ENCODE measurements around the gene BFSP2.

The BFSP2 gene

DNA sequence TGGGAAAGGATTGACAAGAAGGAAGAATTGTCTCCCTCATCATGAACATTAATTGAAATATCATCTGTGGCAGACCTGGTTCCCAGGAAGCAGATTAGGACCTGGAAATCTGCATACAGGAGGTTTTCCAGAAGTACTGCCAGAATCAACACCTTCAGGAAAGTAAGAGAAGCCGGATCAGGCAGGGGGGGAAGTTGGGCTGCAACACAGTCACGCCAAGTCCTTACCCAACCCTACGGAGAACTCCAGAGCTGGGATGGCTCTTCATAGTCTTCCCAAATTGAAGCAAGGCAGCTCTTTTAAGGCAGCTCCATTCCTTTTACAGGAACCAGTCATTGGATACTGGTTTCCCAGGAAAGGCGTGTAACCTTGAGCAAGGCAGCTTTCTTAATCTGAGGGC lies 35.2 kb upstream of the BFSP2 start:
- TF ChIP-seq, protein P1, sequence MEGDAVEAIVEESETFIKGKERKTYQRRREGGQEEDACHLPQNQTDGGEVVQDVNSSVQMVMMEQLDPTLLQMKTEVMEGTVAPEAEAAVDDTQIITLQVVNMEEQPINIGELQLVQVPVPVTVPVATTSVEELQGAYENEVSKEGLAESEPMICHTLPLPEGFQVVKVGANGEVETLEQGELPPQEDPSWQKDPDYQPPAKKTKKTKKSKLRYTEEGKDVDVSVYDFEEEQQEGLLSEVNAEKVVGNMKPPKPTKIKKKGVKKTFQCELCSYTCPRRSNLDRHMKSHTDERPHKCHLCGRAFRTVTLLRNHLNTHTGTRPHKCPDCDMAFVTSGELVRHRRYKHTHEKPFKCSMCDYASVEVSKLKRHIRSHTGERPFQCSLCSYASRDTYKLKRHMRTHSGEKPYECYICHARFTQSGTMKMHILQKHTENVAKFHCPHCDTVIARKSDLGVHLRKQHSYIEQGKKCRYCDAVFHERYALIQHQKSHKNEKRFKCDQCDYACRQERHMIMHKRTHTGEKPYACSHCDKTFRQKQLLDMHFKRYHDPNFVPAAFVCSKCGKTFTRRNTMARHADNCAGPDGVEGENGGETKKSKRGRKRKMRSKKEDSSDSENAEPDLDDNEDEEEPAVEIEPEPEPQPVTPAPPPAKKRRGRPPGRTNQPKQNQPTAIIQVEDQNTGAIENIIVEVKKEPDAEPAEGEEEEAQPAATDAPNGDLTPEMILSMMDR (IDR thresholded peaks at IDR 0.05; ENCODE audit: low read depth, low read length, missing control alignments): no peak
- no peak for DNase-seq (ENCODE audit: extremely low read depth, low read depth)
- no peak overlapping the region for H3K4me3 ChIP-seq (replicated peaks; ENCODE audit: low read depth, low read length)

DNA sequence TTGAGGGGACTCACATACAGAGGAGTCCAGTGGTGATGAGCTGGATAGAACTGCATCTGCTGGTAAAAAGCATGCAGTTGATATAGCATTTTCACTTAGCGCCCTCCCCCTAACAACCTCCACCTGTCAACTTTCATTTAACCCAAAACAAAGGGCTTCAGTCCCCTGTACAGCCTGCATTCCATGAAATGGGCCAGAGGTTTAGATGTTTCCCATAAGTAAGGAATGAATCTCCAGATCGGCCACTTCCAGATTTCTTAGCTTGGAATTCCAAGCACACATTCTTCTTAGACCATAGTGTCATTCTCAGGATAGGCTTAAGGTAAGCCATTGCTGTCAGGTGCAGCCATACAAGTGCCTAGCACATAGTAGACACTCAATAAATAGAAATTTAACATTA lies 32.9 kb upstream of the BFSP2 start:
- no peak for DNase-seq (ENCODE audit: extremely low read depth, low read depth)
- TF ChIP-seq, protein P1 (IDR thresholded peaks at IDR 0.05; ENCODE audit: low read depth, low read length, missing control alignments): no peak
- no peak overlapping the region for H3K4me3 ChIP-seq (replicated peaks; ENCODE audit: low read depth, low read length)

DNA sequence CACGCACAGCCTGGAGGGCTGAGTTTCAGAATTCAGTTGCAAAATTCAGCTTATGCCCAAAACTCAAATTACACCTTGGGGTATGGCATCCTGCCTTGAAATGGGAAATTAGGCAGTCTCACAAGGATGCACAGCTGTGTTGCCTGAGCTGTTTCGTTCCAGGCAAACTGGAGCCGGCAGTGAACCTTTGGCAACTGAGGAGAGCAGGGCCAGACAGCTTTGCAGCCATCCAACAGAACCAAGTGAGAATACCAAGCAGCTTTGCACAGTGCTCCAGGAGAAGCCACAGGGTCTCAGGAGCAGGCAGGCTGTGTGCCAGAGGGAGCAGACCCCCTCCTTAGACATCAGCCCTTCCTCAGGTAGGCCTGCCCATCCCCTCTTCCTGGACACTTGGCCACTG lies 32.5 kb upstream of the BFSP2 start:
- TF ChIP-seq, protein P1 (IDR thresholded peaks at IDR 0.05; ENCODE audit: low read depth, low read length, missing control alignments): no peak
- H3K4me3 ChIP-seq (replicated peaks; ENCODE audit: low read depth, low read length): no peak overlapping the region
- DNase-seq (ENCODE audit: extremely low read depth, low read depth): no peak

DNA sequence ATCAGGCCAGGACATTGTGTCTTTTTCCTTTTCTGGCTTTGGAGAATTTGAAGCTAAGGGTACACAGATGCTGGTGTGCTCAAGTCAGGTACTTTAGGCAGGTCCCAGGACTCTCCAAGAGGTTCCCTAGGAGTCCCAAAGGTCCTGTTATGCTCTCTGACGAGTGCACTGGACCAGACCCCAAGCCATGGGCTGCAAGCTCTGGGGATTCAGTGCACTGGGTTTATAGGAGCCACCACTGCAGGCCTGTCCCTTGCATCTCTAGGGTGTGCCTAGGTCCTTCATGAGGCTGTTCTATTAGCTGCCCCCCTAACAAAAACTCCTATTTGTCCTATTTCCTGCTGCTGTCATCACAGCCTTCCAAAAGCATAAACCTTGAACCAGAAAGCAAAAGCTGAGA lies 31.9 kb upstream of the BFSP2 start:
- H3K4me3 ChIP-seq (replicated peaks; ENCODE audit: low read depth, low read length): no peak overlapping the region
- no peak for DNase-seq (ENCODE audit: extremely low read depth, low read depth)
- TF ChIP-seq, protein P1 (IDR thresholded peaks at IDR 0.05; ENCODE audit: low read depth, low read length, missing control alignments): no peak

DNA sequence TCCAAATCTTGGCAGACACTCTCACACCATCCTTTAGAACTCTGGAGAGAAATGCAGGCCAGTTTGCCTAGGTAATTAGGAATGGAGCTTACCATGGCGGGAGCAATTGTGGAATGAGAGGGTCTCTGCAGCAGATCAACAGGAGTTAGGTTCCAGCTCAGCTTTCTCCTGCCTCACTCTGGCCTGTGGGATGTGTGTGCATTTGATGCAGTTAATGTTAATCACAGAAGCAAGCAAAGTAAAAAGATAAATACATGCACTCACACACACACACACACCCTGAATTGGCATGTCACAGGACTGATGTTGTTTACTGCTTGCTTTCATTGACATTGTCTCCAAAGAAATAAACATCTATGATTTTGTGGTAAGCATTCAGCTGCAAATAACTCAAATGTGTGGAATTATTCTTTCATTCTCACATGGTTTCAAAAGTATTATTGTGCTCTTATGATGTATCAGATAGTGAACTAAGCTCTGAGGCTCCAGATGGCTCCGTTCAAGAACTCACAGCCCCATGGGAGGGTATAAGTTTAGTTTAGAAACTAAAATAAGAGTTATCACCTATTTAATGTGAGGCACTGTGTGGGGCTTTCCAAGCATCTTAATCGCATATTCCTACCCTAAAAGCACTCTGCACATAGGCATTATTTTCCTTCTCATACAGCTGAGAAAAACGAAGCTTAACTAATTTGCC lies 31.3 kb upstream of the BFSP2 start:
- no peak for DNase-seq (ENCODE audit: extremely low read depth, low read depth)
- TF ChIP-seq, protein P1 (IDR thresholded peaks at IDR 0.05; ENCODE audit: low read depth, low read length, missing control alignments): no peak
- no peak overlapping the region for H3K4me3 ChIP-seq (replicated peaks; ENCODE audit: low read depth, low read length)

DNA sequence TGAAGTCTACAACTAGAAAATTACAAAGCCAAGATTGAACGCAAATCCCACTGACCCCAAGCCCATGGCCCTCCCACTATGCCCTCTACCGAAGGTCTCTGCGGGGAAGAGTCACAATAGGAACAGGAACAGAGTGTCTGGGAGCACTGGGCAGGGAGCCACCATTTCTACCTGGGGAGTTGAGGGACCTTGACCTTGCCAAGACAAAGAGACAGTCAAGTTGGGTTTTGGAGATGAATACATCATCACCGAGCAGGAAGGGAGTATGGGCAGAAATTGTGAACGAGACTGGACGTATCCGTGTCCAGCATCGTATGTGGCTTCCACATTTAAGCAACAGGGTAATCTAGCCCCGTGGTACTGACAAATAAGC lies 30.8 kb upstream of the BFSP2 start:
- no peak overlapping the region for H3K4me3 ChIP-seq (replicated peaks; ENCODE audit: low read depth, low read length)
- TF ChIP-seq, protein P1 (IDR thresholded peaks at IDR 0.05; ENCODE audit: low read depth, low read length, missing control alignments): no peak

DNA sequence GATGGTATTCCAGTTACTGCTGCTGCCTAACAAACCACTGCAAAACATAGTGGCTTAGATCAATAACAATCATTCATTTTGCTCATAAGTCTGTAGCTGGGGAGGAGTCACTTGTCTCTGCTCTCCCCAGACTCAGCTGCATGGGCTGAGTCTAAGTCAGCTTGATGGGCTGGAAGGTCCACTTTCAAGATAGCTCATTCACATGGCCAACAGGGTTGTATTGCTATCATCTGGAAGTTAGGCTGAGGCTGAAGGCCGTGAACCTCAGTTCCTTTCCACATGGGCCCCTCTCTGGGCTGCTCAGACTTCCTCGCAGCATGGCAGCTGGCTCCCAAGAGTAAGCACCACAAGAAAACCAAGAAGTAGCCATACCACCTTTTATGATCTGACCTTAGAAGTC lies 28.7 kb upstream of the BFSP2 start:
- TF ChIP-seq, protein P1 (IDR thresholded peaks at IDR 0.05; ENCODE audit: low read depth, low read length, missing control alignments): no peak
- no peak overlapping the region for H3K4me3 ChIP-seq (replicated peaks; ENCODE audit: low read depth, low read length)
- DNase-seq (ENCODE audit: extremely low read depth, low read depth): no peak

More for the DNA sequence above, 30.8 kb upstream of the BFSP2 start:
- no peak for DNase-seq (ENCODE audit: extremely low read depth, low read depth)
